Endothelial cell of umbilical vein (primary cell): ENCODE results near the gene HSPBAP1. TPM values are rescaled to one million over a fixed set of nuclear protein-coding genes. Genes with fewer than 3 reads are reported as not detected.

ENCODE experiments used
- BruUV-seq: library from RNA; stranded (reverse); fragments of 400-500 nt; replicated peaks from 2 replicates; lab custom pipeline; 2021; lab: Mats Ljungman, UMichigan
- CTCF ChIA-PET: fragments of 300-600, 350-600 bp; sonication (Branson Sonifier 250); formaldehyde crosslinking; loops from one replicate; lab custom pipeline; 2021; ENCODE audit warnings: antibody characterized with exemption, inconsistent platforms; lab: Charles Lee
- POLR2A ChIA-PET: fragments of 300-600, 350-600 bp; sonication (Branson Sonifier 250); formaldehyde crosslinking; loops from one replicate; lab custom pipeline; 2021; ENCODE audit warnings: antibody characterized with exemption, inconsistent platforms; lab: Charles Lee
- DNase-seq: peaks from one replicate; pipeline ENCODE4 v3.0.0-alpha.2; 2011; ENCODE audit warnings: low read depth, low spot score
- FAIRE-seq: peaks from 2 replicates; lab custom pipeline; 2011; peaks lifted over from hg19 to GRCh38; lab: Jason Lieb, UNC
- H2AFZ ChIP-seq: 2 replicates; pipeline ENCODE4 v1.6.0; 2012; ENCODE audit warnings: low read depth, low read length, control low read depth, inconsistent platforms
- H3K27ac ChIP-seq: 2 replicates; pipeline ENCODE4 v1.5.1; 2011; ENCODE audit warnings: low read depth, mild to moderate bottlenecking, control low read depth, low read length, moderate library complexity; ENCODE audit not compliant: insufficient read depth
- H3K27me3 ChIP-seq, 2 experiments: 2 replicates each; pipeline versions ENCODE4 v1.6.0 to v1.6.1; 2011; ENCODE audit warnings: low read length in 2 of 2, mixed read lengths in 1 of 2; ENCODE audit not compliant: control insufficient read depth in 2 of 2, insufficient read depth in 2 of 2
- H3K36me3 ChIP-seq, 2 experiments: 2 replicates in 1 of 2; 3 replicates in 1 of 2; pipeline ENCODE4 v1.5.1; 2011; ENCODE audit warnings: low read length in 2 of 2, mild to moderate bottlenecking in 1 of 2, moderate library complexity in 1 of 2; ENCODE audit not compliant: control insufficient read depth in 2 of 2, insufficient read depth in 2 of 2; ENCODE audit errors: extremely low read depth in 1 of 2
- H3K4me1 ChIP-seq: 3 replicates; pipeline ENCODE4 v1.5.1; 2011; ENCODE audit warnings: mild to moderate bottlenecking, low read length; ENCODE audit not compliant: control insufficient read depth, insufficient read depth; ENCODE audit errors: extremely low read depth
- H3K4me2 ChIP-seq: 2 replicates; pipeline ENCODE4 v1.6.1; 2011; ENCODE audit warnings: low read length, control low read depth, mixed read lengths; ENCODE audit not compliant: insufficient read depth
- H3K4me3 ChIP-seq, 3 experiments: fragments of 200-600 bp in 1 of 3; sonication (generic), shearing (Covaris generic) in 1 of 3; replicated peaks in 1 of 3; 2 replicates each; pipeline ENCODE4 v1.5.1; 2011 to 2016; ENCODE audit warnings: control low read depth in 3 of 3, low read length in 3 of 3, mild to moderate bottlenecking in 2 of 3, inconsistent platforms in 1 of 3, low read depth in 1 of 3, moderate library complexity in 1 of 3; ENCODE audit not compliant: insufficient read depth in 1 of 3
- H3K79me2 ChIP-seq: 2 replicates; pipeline ENCODE4 v1.6.0; 2012; ENCODE audit warnings: low read length, inconsistent platforms; ENCODE audit not compliant: control insufficient read depth, insufficient read depth
- H3K9ac ChIP-seq: replicated peaks from 2 replicates; pipeline ENCODE3; 2011; ENCODE audit warnings: low read length, control low read depth; ENCODE audit not compliant: insufficient read depth; ENCODE audit errors: extremely low read depth
- H3K9me1 ChIP-seq: replicated peaks from 3 replicates; pipeline ENCODE4 v1.6.0; 2011; ENCODE audit warnings: mild to moderate bottlenecking, low read length; ENCODE audit not compliant: control insufficient read depth, insufficient read depth; ENCODE audit errors: extremely low read depth
- H3K9me3 ChIP-seq: replicated peaks from 2 replicates; pipeline ENCODE4 v1.5.1; 2012; ENCODE audit warnings: low read length, inconsistent platforms; ENCODE audit not compliant: control insufficient read depth, insufficient read depth
- H4K20me1 ChIP-seq: replicated peaks from 2 replicates; pipeline ENCODE3; 2011; ENCODE audit warnings: mild to moderate bottlenecking, low read length; ENCODE audit not compliant: control insufficient read depth, insufficient read depth; ENCODE audit errors: extremely low read depth
- CTCF ChIP-seq, 2 donors: IDR thresholded peaks; 1 replicate in 1 of 2; 2 replicates in 1 of 2; pipeline ENCODE4 v1.5.1; 2011; ENCODE audit warnings: low read length in 2 of 2, mild to moderate bottlenecking in 2 of 2, moderate library complexity in 2 of 2, control low read depth in 1 of 2, inconsistent platforms in 1 of 2, low read depth in 1 of 2; ENCODE audit not compliant: insufficient read depth in 1 of 2; ENCODE audit errors: extremely low read depth in 1 of 2
- EZH2 ChIP-seq: IDR thresholded peaks from 2 replicates; pipeline ENCODE4 v1.6.1; 2012; ENCODE audit warnings: borderline replicate concordance, low read depth, mild to moderate bottlenecking, moderate library complexity, low read length, inconsistent platforms; ENCODE audit not compliant: severe bottlenecking
- FOS ChIP-seq: IDR thresholded peaks from 2 replicates; pipeline ENCODE4 v1.6.1; 2011; ENCODE audit warnings: mild to moderate bottlenecking, low read length, moderate library complexity, borderline replicate concordance; ENCODE audit not compliant: insufficient read depth
- GATA2 ChIP-seq: IDR thresholded peaks from 2 replicates; pipeline ENCODE4 v1.7.0; 2011; ENCODE audit warnings: low read depth, mild to moderate bottlenecking, moderate library complexity, mixed read lengths, low read length; ENCODE audit not compliant: insufficient read length, insufficient read depth
- JUN ChIP-seq: IDR thresholded peaks from 2 replicates; pipeline ENCODE4 v1.6.1; 2011; ENCODE audit warnings: borderline replicate concordance, low read depth; ENCODE audit not compliant: insufficient read length, insufficient read depth
- MAX ChIP-seq: IDR thresholded peaks from 2 replicates; pipeline ENCODE4 v1.6.1; 2011; ENCODE audit not compliant: insufficient read depth, insufficient read length
- MYC ChIP-seq: IDR thresholded peaks from one replicate; pipeline ENCODE4 v1.6.1; 2011; ENCODE audit warnings: mild to moderate bottlenecking, low read depth, low read length
- POLR2A ChIP-seq: IDR thresholded peaks from 2 replicates; pipeline ENCODE4 v1.6.1; 2012; ENCODE audit warnings: low read depth, mild to moderate bottlenecking, control low read depth, low read length
- POLR2AphosphoS5 ChIP-seq: IDR thresholded peaks from 2 replicates; pipeline ENCODE4 v1.6.1; 2012; ENCODE audit warnings: low read depth, mild to moderate bottlenecking, control low read depth, low read length, moderate library complexity; ENCODE audit not compliant: insufficient read depth
- dilution Hi-C: fragments of 300-500 bp; cut with MboI; formaldehyde crosslinking; loops from one replicate; pipeline ENCODE4 v1.15.0; 2019; ENCODE audit warnings: low sequenced_read_pairs; ENCODE audit not compliant: extremely low pct_ligation_motif_present
- intact Hi-C: fragments of 100-400 bp; cut with micrococcal nuclease; formaldehyde crosslinking; loops from one replicate; pipeline ENCODE4 v1.10.0; 2022
- polyA plus RNA-seq, 4 experiments: library from polyadenylated mRNA; depleted of rRNA in 3 of 4; stranded (reverse) in 3 of 4; unstranded in 1 of 4; fragments of >200 nt; gene quantifications; 2 replicates each; pipeline versions ENCODE4 v1.2.1 to v1.2.3, GENCODE V29; 2011 to 2012; ENCODE audit warnings: missing spikeins in 1 of 4
- total RNA-seq: library from RNA; stranded (reverse); gene quantifications from 2 replicates; pipeline ENCODE4 v1.2.3, GENCODE V29; 2021

HSPBAP1 gene
- total and polyA plus RNA-seq, 2 donors (not counting 3 experiments of a cell fraction or from before 2014, with no cell fraction given), result 5.3 to 10.6 TPM

GRCh38 chr3:122825460-122825859 lies 31.8 kb upstream of the HSPBAP1 start:
- Histone ChIP-seq H3K4me3 (no peak overlapping the region), H3K4me2 (no peak overlapping the region), H3K9me3 (no peaks in the 10 kb centered on the region), H2AFZ (no peak overlapping the region), H3K36me3 (no peaks in the 10 kb centered on the region), H3K79me2 (no peaks in the 10 kb centered on the region), H3K9me1 (no peaks in the 10 kb centered on the region), H4K20me1 (no peaks in the 10 kb centered on the region), H3K27ac (no peak overlapping the region), H3K27me3 (no peaks in the 10 kb centered on the region), H3K9ac (no peak overlapping the region), H3K4me1 (no peaks in the 10 kb centered on the region)
- DNase-seq, result no peak
- intact Hi-C loops, result no loop called here
- no peak for TF ChIP-seq CTCF (IDR thresholded peaks at IDR 0.05; ENCODE audit: extremely low read depth in 1 of 2, insufficient read depth in 1 of 2, low read depth in 1 of 2, low read length in 2 of 2)
- TF ChIP-seq MAX, result no peak
- no peak for TF ChIP-seq MYC
- TF ChIP-seq POLR2AphosphoS5, result no peak
- TF ChIP-seq EZH2, result no peak
- TF ChIP-seq GATA2, result no peak
- no peak for TF ChIP-seq FOS
- TF ChIP-seq POLR2A, result no peak
- no peak for TF ChIP-seq JUN
- BruUV-seq, result no TSS peak
- dilution Hi-C loops, result no loop called here
- FAIRE-seq, result no peak
- CTCF ChIA-PET, result no interaction called here
- POLR2A ChIA-PET, result no interaction called here
